Adrenal gland (tissue), 12 donors: ENCODE results near the gene S100A4. TPM values are rescaled to one million over a fixed set of nuclear protein-coding genes. Genes with fewer than 3 reads are reported as not detected.
A peak's percentile ranks its signal among the peaks of the same experiment; 100 is the strongest.

Experiments
- DNase-seq, 7 donors: peaks; one replicate each; pipeline ENCODE4 v3.0.0-alpha.2; 2019 to 2020
- H3K27ac ChIP-seq, 5 donors: fragments of 200-600 bp; sonication (generic) in 4 of 5; 1 replicate in 3 of 5; 2 replicates in 2 of 5; pipeline versions ENCODE4 v1.5.1 to v1.8.0; 2016 to 2020; ENCODE audit warnings: mild to moderate bottlenecking in 1 of 5
- H3K27me3 ChIP-seq: fragments of 200-600 bp; 2 replicates; pipeline ENCODE4 v1.8.0; 2021
- H3K36me3 ChIP-seq, 2 donors: fragments of 200-600 bp; replicated peaks in 1 of 2; 1 replicate in 1 of 2; 2 replicates in 1 of 2; pipeline versions ENCODE4 v1.5.1 to v1.8.0; 2018 to 2022
- H3K4me1 ChIP-seq, 2 donors: fragments of 200-600 bp; replicated peaks in 1 of 2; 1 replicate in 1 of 2; 2 replicates in 1 of 2; pipeline versions ENCODE4 v1.5.1 to v1.8.0; 2018 to 2021
- H3K4me3 ChIP-seq, 4 donors: fragments of 200-600 bp; sonication (generic) in 3 of 4; one replicate each; pipeline ENCODE4 v1.5.1; 2016 to 2018
- H3K9me3 ChIP-seq, 3 donors: fragments of 200-600 bp; sonication (generic) in 1 of 3; replicated peaks in 1 of 3; 1 replicate in 2 of 3; 2 replicates in 1 of 3; pipeline versions ENCODE4 v1.5.1 to v1.8.0; 2016 to 2021
- CTCF ChIP-seq, 6 experiments: fragments of 450-650 bp in 4 of 6; fragments of 200-600 bp in 2 of 6; sonication (generic) in 1 of 6; IDR thresholded peaks; 1 replicate in 5 of 6; 2 replicates in 1 of 6; pipeline versions ENCODE4 v1.5.1 to v1.8.0; 2016 to 2021; ENCODE audit warnings: antibody characterized with exemption in 6 of 6, mild to moderate bottlenecking in 2 of 6, moderate library complexity in 1 of 6
- POLR2A ChIP-seq, 2 donors: fragments of 450-650 bp; IDR thresholded peaks; one replicate each; pipeline ENCODE4 v1.6.1; 2017; ENCODE audit warnings: antibody characterized with exemption in 2 of 2, mild to moderate bottlenecking in 2 of 2, moderate library complexity in 1 of 2
- WGBS, 4 donors: extraction: QIAGEN DNeasy Blood & Tissue Kit in 2 of 4; methylation state at CpG; one replicate each; pipeline versions ENCODE4 v1.1.5 to v1.1.7; 2013 to 2017; 5-methylcytosine and 5-hydroxymethylcytosine counted together
- intact Hi-C, 2 donors: fragments of 100-400 bp; cut with DNase I; formaldehyde crosslinking; loops; one replicate each; pipeline versions ENCODE4 v1.14.1 to v1.15.0; 2022 to 2023
- polyA plus RNA-seq, 3 donors: library from polyadenylated mRNA; stranded (reverse); fragments of 200-250 nt in 2 of 3; fragments of 350-450 nt in 1 of 3; fragmentation: Illumina TruSeq in 1 of 3; extraction: RNeasy Lipid Tissue Mini Kit (QIAGEN cat#74804) in 1 of 3; gene quantifications; one replicate each; pipeline ENCODE4 v1.2.3, GENCODE V29; 2013 to 2014
- total RNA-seq, 9 donors: library from RNA; depleted of rRNA in 4 of 9; stranded (reverse); fragments of >200 nt in 4 of 9; fragments of 120-200 nt in 1 of 9; fragmentation: NEBNext Ultra II Directional in 1 of 9; extraction: Animal tissue kit (Norgen Biotek cat#: 25700) in 1 of 9; gene quantifications; one replicate each; pipeline versions ENCODE4 v1.1.0 to v1.2.4, GENCODE V29; 2013 to 2023
- donor health status: healthy with polysubstance abuse.
- donor health status: Bipolar disorder and iron deficiency.
- donor health status: DM: yes; HTN: yes; CAD: no.
- donor health status: DM: no; HTN: no; CAD: no.
- donor health status: DM: no; HTN: no; CAD: no.
- donor health status: DM: yes; HTN: yes; CAD: no.

The S100A4 gene
- total and polyA plus RNA-seq, 12 donors, result 7.9 to 742 (median 99.9) TPM

- no peak for DNase-seq
- intact Hi-C loops, result loop anchor here (2.0 to 5.0 kb wide), 3 partner anchors 37 to 61 kb away; no protein-coding TSS in a partner anchor
- no peaks in the 10 kb centered on the region for H3K27me3 ChIP-seq
- H3K27ac ChIP-seq, result no peak overlapping the region
- no peaks in the 10 kb centered on the region for H3K36me3 ChIP-seq
- peaks cover 33 to 44% of the 10 kb centered on the region in 2 donors for H3K4me1 ChIP-seq
- TF ChIP-seq POLR2A (IDR thresholded peaks at IDR 0.05) (no peak), CTCF (IDR thresholded peaks at IDR 0.05) (no peak)
- no peaks in the 10 kb centered on the region for H3K9me3 ChIP-seq
- WGBS, 4 donors, result 67 to 76% (median 73%) methylated on average over 8 of the region's 8 CpGs
- no peak overlapping the region for H3K4me3 ChIP-seq
These were observed 23.9 kb upstream of the S100A4 start for GRCh38 chr1:153569465-153569864.

GRCh38 chr1:153568367-153569099 is 22.9 kb upstream of the S100A4 start:
- peak overlapping the region in 3 of 5 donors; percentile 40 to 69 (median 64) for H3K27ac ChIP-seq
- no peak for TF ChIP-seq POLR2A (IDR thresholded peaks at IDR 0.05)
- peak; percentile 99 to 100 (median 99) for TF ChIP-seq CTCF (IDR thresholded peaks at IDR 0.05)
- WGBS, 4 donors, result 9 to 13% (median 10%) methylated on average over 12 to 25 of the region's 25 CpGs

GRCh38 chr1:153567621-153568366 is 22.2 kb upstream of the S100A4 start:
- intact Hi-C loops, result loop anchor here (2.0 to 5.0 kb wide), 4 partner anchors 35 to 59 kb away; no protein-coding TSS in a partner anchor
- Histone ChIP-seq H3K4me1 (peaks cover 29 to 38% of the 10 kb centered on the region in 2 donors), H3K36me3 (no peaks in the 10 kb centered on the region), H3K27ac (peak overlapping the region in 3 of 5 donors; percentile 40 to 90 (median 69)), H3K9me3 (no peaks in the 10 kb centered on the region), H3K4me3 (no peak overlapping the region), H3K27me3 (no peaks in the 10 kb centered on the region)
- TF ChIP-seq POLR2A (IDR thresholded peaks at IDR 0.05) (no peak), CTCF (IDR thresholded peaks at IDR 0.05) (no peak)
- DNase-seq, result peak in 1 of 7 donors; percentile 21
- 80 to 87% (median 84%) methylated on average over 18 to 22 of the region's 22 CpGs for WGBS, 4 donors

More at GRCh38 chr1:153568367-153569099, 22.9 kb upstream of the S100A4 start:
- Histone ChIP-seq H3K27me3 (no peaks in the 10 kb centered on the region), H3K9me3 (no peaks in the 10 kb centered on the region), H3K36me3 (no peaks in the 10 kb centered on the region), H3K4me3 (peak overlapping the region in 1 of 4 donors; percentile 3), H3K4me1 (peaks cover 33 to 44% of the 10 kb centered on the region in 2 donors)
- peak; percentile 84 to 96 (median 92) for DNase-seq
- intact Hi-C loops, result loop anchor here (2.0 to 5.0 kb wide), 3 partner anchors 36 to 60 kb away; no protein-coding TSS in a partner anchor
